SK-N-MC (cell line): ENCODE data around the gene GTPBP4.

Source experiments
- EZH2 ChIP-seq: fragments of 200-600 bp; sonication (generic); IDR thresholded peaks from one replicate; pipeline ENCODE4 v1.6.1; 2017; ENCODE audit warnings: antibody characterized with exemption
- POLR2AphosphoS5 ChIP-seq: IDR thresholded peaks from 2 replicates; pipeline ENCODE4 v1.6.1; 2012; ENCODE audit warnings: mild to moderate bottlenecking, low read depth, low read length, borderline replicate concordance

- TF ChIP-seq EZH2 (no peak), POLR2AphosphoS5 (no peak)
Observed at GRCh38 chr10:1068380-1069361, 80.4 kb downstream of the GTPBP4 start.
